Central memory CD8-positive, alpha-beta T cell (primary cell): ENCODE measurements around the gene DOP1B.
A peak's percentile ranks its signal among the peaks of the same experiment; 100 is the strongest.

Experiments used
- ATAC-seq: fragments of 150-1000 bp; cut with Tn5 transposase; replicated peaks from 2 replicates; pipeline ENCODE4 v1.10.0; 2022; ENCODE audit warnings: mild to moderate bottlenecking, moderate FRiP score, moderate number of reproducible peaks; ENCODE audit not compliant: poor library complexity, severe bottlenecking; ENCODE audit errors: extremely low read depth
- DNase-seq, 2 donors: peaks; one replicate each; pipeline ENCODE4 v3.0.0; 2021; ENCODE audit warnings: low spot score in 2 of 2
- H3K27ac Mint-ChIP-seq: one replicate; pipeline ENCODE4 v1.8.0; 2022; ENCODE audit warnings: low read depth, mild to moderate bottlenecking, moderate library complexity, mixed read lengths
- H3K27me3 Mint-ChIP-seq: one replicate; pipeline ENCODE4 v1.8.0; 2022; ENCODE audit warnings: mixed read lengths
- H3K36me3 Mint-ChIP-seq: one replicate; pipeline ENCODE4 v1.8.0; 2022; ENCODE audit warnings: mild to moderate bottlenecking, moderate library complexity, mixed read lengths; ENCODE audit not compliant: insufficient read depth
- H3K4me1 Mint-ChIP-seq: one replicate; pipeline ENCODE4 v1.8.0; 2022; ENCODE audit warnings: mixed read lengths
- H3K4me3 Mint-ChIP-seq: one replicate; pipeline ENCODE4 v1.8.0; 2022; ENCODE audit warnings: mild to moderate bottlenecking, moderate library complexity, mixed read lengths
- H3K9me3 Mint-ChIP-seq: one replicate; pipeline ENCODE4 v1.8.0; 2022; ENCODE audit warnings: mixed read lengths

DOP1B gene

GRCh38 chr21:36145259-36145658 is 11.4 kb upstream of the DOP1B start:
- ATAC-seq: no peak
- no peak overlapping the region for H3K27ac Mint-ChIP-seq

GRCh38 chr21:36147911-36148310 is 8.7 kb upstream of the DOP1B start:
- ATAC-seq (no peak), DNase-seq (no peak)
- Mint-ChIP-seq H3K36me3 (peaks cover 4% of the 10 kb centered on the region), H3K27me3 (no peaks in the 10 kb centered on the region), H3K27ac (no peak overlapping the region), H3K4me1 (peaks cover 15% of the 10 kb centered on the region), H3K4me3 (no peak overlapping the region), H3K9me3 (no peaks in the 10 kb centered on the region)

More at GRCh38 chr21:36145259-36145658, 11.4 kb upstream of the DOP1B start:
- Mint-ChIP-seq H3K36me3 (peaks cover 6% of the 10 kb centered on the region), H3K9me3 (no peaks in the 10 kb centered on the region), H3K4me3 (no peak overlapping the region), H3K27me3 (no peaks in the 10 kb centered on the region), H3K4me1 (peaks cover 21% of the 10 kb centered on the region)
- no peak for DNase-seq

GRCh38 chr21:36148886-36149285 is 7.7 kb upstream of the DOP1B start:
- Mint-ChIP-seq H3K27me3 (no peaks in the 10 kb centered on the region), H3K27ac (no peak overlapping the region), H3K36me3 (peaks cover 4% of the 10 kb centered on the region), H3K4me3 (no peak overlapping the region), H3K9me3 (no peaks in the 10 kb centered on the region), H3K4me1 (peaks cover 19% of the 10 kb centered on the region)
- DNase-seq: no peak
- no peak for ATAC-seq

- peaks cover 19% of the 10 kb centered on the region for H3K4me1 Mint-ChIP-seq
- no peak overlapping the region for H3K4me3 Mint-ChIP-seq
- no peak overlapping the region for H3K27ac Mint-ChIP-seq
- peaks cover 2% of the 10 kb centered on the region for H3K36me3 Mint-ChIP-seq
- DNase-seq (no peak), ATAC-seq (peak; percentile 55)
- H3K9me3 Mint-ChIP-seq: no peaks in the 10 kb centered on the region
- no peaks in the 10 kb centered on the region for H3K27me3 Mint-ChIP-seq
These were observed 6.6 kb upstream of the DOP1B start for GRCh38 chr21:36149788-36150711.

- DNase-seq (peak in 1 of 2 donors; percentile 27), ATAC-seq (no peak)
- peaks cover 22% of the 10 kb centered on the region for H3K4me1 Mint-ChIP-seq
- H3K4me3 Mint-ChIP-seq: peak overlapping the region; percentile 79
- no peaks in the 10 kb centered on the region for H3K9me3 Mint-ChIP-seq
- H3K27ac Mint-ChIP-seq: no peak overlapping the region
- no peaks in the 10 kb centered on the region for H3K27me3 Mint-ChIP-seq
- H3K36me3 Mint-ChIP-seq: peaks cover 5% of the 10 kb centered on the region
These were observed 853 bp upstream of the DOP1B start for GRCh38 chr21:36155603-36156338.

GRCh38 chr21:36156339-36156814 is 247 bp upstream of the DOP1B start:
- peaks cover 25% of the 10 kb centered on the region for H3K4me1 Mint-ChIP-seq
- DNase-seq: peak; percentile 100
- H3K36me3 Mint-ChIP-seq: peaks cover 5% of the 10 kb centered on the region
- no peak overlapping the region for H3K27ac Mint-ChIP-seq
- no peaks in the 10 kb centered on the region for H3K9me3 Mint-ChIP-seq
- no peaks in the 10 kb centered on the region for H3K27me3 Mint-ChIP-seq
- ATAC-seq: peak; percentile 87
- H3K4me3 Mint-ChIP-seq: peak overlapping the region; percentile 79

- Mint-ChIP-seq H3K4me1 (peaks cover 21% of the 10 kb centered on the region), H3K4me3 (no peak overlapping the region), H3K27me3 (no peaks in the 10 kb centered on the region), H3K36me3 (peaks cover 6% of the 10 kb centered on the region), H3K9me3 (no peaks in the 10 kb centered on the region), H3K27ac (no peak overlapping the region)
- ATAC-seq: no peak
- DNase-seq: no peak
These were observed 2.8 kb downstream of the DOP1B start for GRCh38 chr21:36159356-36159921.

- Mint-ChIP-seq H3K9me3 (no peaks in the 10 kb centered on the region), H3K27ac (no peak overlapping the region), H3K36me3 (peaks cover 8% of the 10 kb centered on the region), H3K4me1 (peaks cover 21% of the 10 kb centered on the region), H3K4me3 (no peak overlapping the region), H3K27me3 (no peaks in the 10 kb centered on the region)
- DNase-seq: no peak
- ATAC-seq: no peak
These were observed 4.2 kb downstream of the DOP1B start for GRCh38 chr21:36160850-36161178.

GRCh38 chr21:36162631-36163030 is 6.0 kb downstream of the DOP1B start:
- Mint-ChIP-seq H3K27ac (no peak overlapping the region), H3K36me3 (peaks cover 10% of the 10 kb centered on the region), H3K4me1 (peaks cover 21% of the 10 kb centered on the region), H3K4me3 (no peak overlapping the region), H3K27me3 (no peaks in the 10 kb centered on the region), H3K9me3 (no peaks in the 10 kb centered on the region)
- DNase-seq: no peak
- no peak for ATAC-seq

- DNase-seq (no peak), ATAC-seq (no peak)
- Mint-ChIP-seq H3K36me3 (peaks cover 17% of the 10 kb centered on the region), H3K4me3 (no peak overlapping the region), H3K27ac (no peak overlapping the region), H3K4me1 (peaks cover 15% of the 10 kb centered on the region), H3K9me3 (no peaks in the 10 kb centered on the region), H3K27me3 (no peaks in the 10 kb centered on the region)
These were observed 7.4 kb downstream of the DOP1B start for GRCh38 chr21:36163750-36164741.

- no peak for DNase-seq
- peaks cover 18% of the 10 kb centered on the region for H3K36me3 Mint-ChIP-seq
These were observed 8.7 kb downstream of the DOP1B start for GRCh38 chr21:36165356-36165755.

GRCh38 chr21:36166705-36167104 is 10.1 kb downstream of the DOP1B start:
- H3K27ac Mint-ChIP-seq: no peak overlapping the region
- DNase-seq (no peak), ATAC-seq (no peak)
- H3K4me1 Mint-ChIP-seq: peaks cover 3% of the 10 kb centered on the region
- H3K27me3 Mint-ChIP-seq: no peaks in the 10 kb centered on the region
- H3K9me3 Mint-ChIP-seq: no peaks in the 10 kb centered on the region
- H3K36me3 Mint-ChIP-seq: peaks cover 19% of the 10 kb centered on the region
- H3K4me3 Mint-ChIP-seq: no peak overlapping the region

More at GRCh38 chr21:36165356-36165755, 8.7 kb downstream of the DOP1B start:
- no peak overlapping the region for H3K4me3 Mint-ChIP-seq
- H3K27me3 Mint-ChIP-seq: no peaks in the 10 kb centered on the region
- no peak overlapping the region for H3K27ac Mint-ChIP-seq
- ATAC-seq: no peak
- no peaks in the 10 kb centered on the region for H3K9me3 Mint-ChIP-seq
- peaks cover 5% of the 10 kb centered on the region for H3K4me1 Mint-ChIP-seq
